Measurements from ENCODE around the gene PHF12.
"Not testable (repeated sequence)": the region's sequence is repeated elsewhere in the genome, so short reads cannot be mapped to it uniquely, and the experiment has no call there.

The PHF12 gene

GRCh38 chr17:28953444-28954118 lies 2.3 kb upstream of the PHF12 start:
- peak; percentile 37 for DNase-seq (ENCODE audit: low spot score)

- peak; percentile 99 for DNase-seq (ENCODE audit: low spot score)
Observed at GRCh38 chr17:28951991-28952975, 965 bp upstream of the PHF12 start.

- DNase-seq (ENCODE audit: low spot score): no peak
Observed at GRCh38 chr17:28950752-28951427, 428 bp downstream of the PHF12 start.

GRCh38 chr17:28950017-28950751 lies 1.1 kb downstream of the PHF12 start:
- peak; percentile 41 for DNase-seq (ENCODE audit: low spot score)

GRCh38 chr17:28949185-28950016 lies 1.9 kb downstream of the PHF12 start:
- DNase-seq (ENCODE audit: low spot score): peak; percentile 46

GRCh38 chr17:28948873-28949184 lies 2.5 kb downstream of the PHF12 start:
- no peak for DNase-seq (ENCODE audit: low spot score)

GRCh38 chr17:28948342-28948741 lies 3.0 kb downstream of the PHF12 start:
- peak; percentile 26 for DNase-seq (ENCODE audit: low spot score)

- no peak for DNase-seq (ENCODE audit: low spot score)
Observed at GRCh38 chr17:28947639-28948038, 3.7 kb downstream of the PHF12 start.

- DNase-seq (ENCODE audit: low spot score): peak; percentile 35
Observed at GRCh38 chr17:28946239-28946638, 5.1 kb downstream of the PHF12 start.

GRCh38 chr17:28944862-28945741 lies 6.2 kb downstream of the PHF12 start:
- peak; percentile 23 for DNase-seq (ENCODE audit: low spot score)

- no peak for DNase-seq (ENCODE audit: low spot score)
Observed at GRCh38 chr17:28944343-28944742, 7.0 kb downstream of the PHF12 start.

- no peak for DNase-seq (ENCODE audit: low spot score)
Observed at GRCh38 chr17:28942925-28943324, 8.4 kb downstream of the PHF12 start.

- DNase-seq (ENCODE audit: low spot score): no peak
Observed at GRCh38 chr17:28941251-28941650, 10.1 kb downstream of the PHF12 start.

- no peak for DNase-seq (ENCODE audit: low spot score)
Observed at GRCh38 chr17:28940675-28941074, 10.6 kb downstream of the PHF12 start.

- no peak for DNase-seq (ENCODE audit: low spot score)
Observed at GRCh38 chr17:28940142-28940541, 11.2 kb downstream of the PHF12 start.

- no peak for DNase-seq (ENCODE audit: low spot score)
Observed at GRCh38 chr17:28938552-28938951, 12.8 kb downstream of the PHF12 start.

GRCh38 chr17:28937044-28937729 lies 14.1 kb downstream of the PHF12 start:
- DNase-seq (ENCODE audit: low spot score): no peak

GRCh38 chr17:28935744-28936460 lies 15.4 kb downstream of the PHF12 start:
- no peak for DNase-seq (ENCODE audit: low spot score)

- DNase-seq (ENCODE audit: low spot score): not testable (repeated sequence)
Observed at GRCh38 chr17:28934508-28934907, 16.8 kb downstream of the PHF12 start.

Measured in kidney tubule cell (primary cell).